HepG2 (cell line): Measurements from ENCODE around the gene DNAJC28. TPM values are rescaled to one million over a fixed set of nuclear protein-coding genes. Genes with fewer than 3 reads are reported as not detected.

Experiments used
- AGO1 ChIP-seq: fragments of 200-400 bp; formaldehyde crosslinking; IDR thresholded peaks from 2 replicates; pipeline ENCODE4 v1.6.1; 2017; ENCODE audit warnings: mild to moderate bottlenecking, low read depth, low read length, moderate library complexity; ENCODE audit not compliant: poor library complexity, severe bottlenecking
- CBX5 ChIP-seq: sonication (generic); formaldehyde crosslinking; IDR thresholded peaks from 2 replicates; pipeline ENCODE4 v1.4.0; 2020; ENCODE audit warnings: missing genetic modification reagents, borderline replicate concordance
- CEBPG ChIP-seq: IDR thresholded peaks from 2 replicates; pipeline ENCODE4 v1.6.1; 2016
- ETV6 ChIP-seq: sonication (generic); formaldehyde crosslinking; conservative IDR thresholded peaks from 2 replicates; pipeline ENCODE4 v1.4.0; 2020; ENCODE audit warnings: missing genetic modification reagents
- FOXC1 ChIP-seq: sonication (generic); formaldehyde crosslinking; IDR thresholded peaks from 2 replicates; pipeline ENCODE4 v1.8.0; 2022; ENCODE audit warnings: mild to moderate bottlenecking, missing genetic modification reagents, borderline replicate concordance
- GLI4 ChIP-seq: sonication (generic); formaldehyde crosslinking; IDR thresholded peaks from 2 replicates; pipeline ENCODE4 v1.5.1; 2020; ENCODE audit warnings: missing genetic modification reagents, mild to moderate bottlenecking, moderate library complexity, borderline replicate concordance
- IKZF4 ChIP-seq: sonication (generic); formaldehyde crosslinking; IDR thresholded peaks from 2 replicates; pipeline ENCODE4 v1.5.1; 2020; ENCODE audit warnings: borderline replicate concordance, mild to moderate bottlenecking, low read depth, missing genetic modification reagents; ENCODE audit errors: not compliant biosample characterization
- KDM3A ChIP-seq: IDR thresholded peaks from 2 replicates; pipeline ENCODE4 v1.6.1; 2018; ENCODE audit warnings: low read depth, missing compliant biosample characterization
- MED1 ChIP-seq: sonication (generic); formaldehyde crosslinking; IDR thresholded peaks from 2 replicates; pipeline ENCODE4 v1.4.0; 2020; ENCODE audit warnings: missing genetic modification reagents
- NBN ChIP-seq: fragments of 450-650 bp; conservative IDR thresholded peaks from 2 replicates; pipeline ENCODE4 v1.6.1; 2017
- NCOR1 ChIP-seq: fragments of 200-600 bp; sonication (generic); IDR thresholded peaks from 2 replicates; pipeline ENCODE4 v1.7.0; 2017; ENCODE audit warnings: antibody characterized with exemption, low read length, borderline replicate concordance
- SMAD1 ChIP-seq: sonication (generic); formaldehyde crosslinking; IDR thresholded peaks from 2 replicates; pipeline ENCODE4 v1.4.0; 2020; ENCODE audit warnings: missing genetic modification reagents, low read depth, mild to moderate bottlenecking, borderline replicate concordance
- SPEN ChIP-seq: sonication (generic); formaldehyde crosslinking; IDR thresholded peaks from 2 replicates; pipeline ENCODE4 v1.5.1; 2020; ENCODE audit warnings: low read depth, mild to moderate bottlenecking, missing genetic modification reagents
- YY1 ChIP-seq: IDR thresholded peaks from 2 replicates; pipeline ENCODE4 v1.6.1; 2011; ENCODE audit warnings: low read length, low read depth, moderate library complexity, mild to moderate bottlenecking; ENCODE audit not compliant: insufficient read depth, insufficient replicate concordance
- ZC3H13 ChIP-seq: sonication (generic); formaldehyde crosslinking; IDR thresholded peaks from 2 replicates; pipeline ENCODE4 v1.8.1; 2023; ENCODE audit warnings: mild to moderate bottlenecking, missing genetic modification reagents, moderate library complexity
- ZEB1 ChIP-seq: IDR thresholded peaks from 2 replicates; pipeline ENCODE4 v1.6.1; 2012; ENCODE audit warnings: mild to moderate bottlenecking, low read depth, inconsistent platforms; ENCODE audit not compliant: insufficient replicate concordance
- ZMYM4 ChIP-seq: sonication (generic); formaldehyde crosslinking; IDR thresholded peaks from 2 replicates; pipeline ENCODE4 v1.8.1; 2023; ENCODE audit warnings: mild to moderate bottlenecking, missing genetic modification reagents
- ZNF264 ChIP-seq: sonication (generic); formaldehyde crosslinking; IDR thresholded peaks from 2 replicates; pipeline ENCODE4 v1.4.0; 2020; ENCODE audit warnings: missing genetic modification reagents
- ZNF501 ChIP-seq: sonication (generic); formaldehyde crosslinking; IDR thresholded peaks from 2 replicates; pipeline ENCODE4 v1.5.1; 2020; ENCODE audit warnings: mild to moderate bottlenecking, moderate library complexity, missing genetic modification reagents
- ZNF547 ChIP-seq: sonication (generic); formaldehyde crosslinking; IDR thresholded peaks from 2 replicates; pipeline ENCODE4 v1.5.1; 2020; ENCODE audit warnings: mild to moderate bottlenecking, missing genetic modification reagents
- ZNF615 ChIP-seq: sonication (generic); formaldehyde crosslinking; IDR thresholded peaks from 2 replicates; pipeline ENCODE4 v1.5.0; 2020; ENCODE audit warnings: mild to moderate bottlenecking, missing genetic modification reagents, borderline replicate concordance
- ZNF777 ChIP-seq: sonication (generic); formaldehyde crosslinking; IDR thresholded peaks from 2 replicates; pipeline ENCODE4 v1.4.0; 2020; ENCODE audit warnings: missing genetic modification reagents
- ZNF83 ChIP-seq: sonication (generic); formaldehyde crosslinking; IDR thresholded peaks from 2 replicates; pipeline ENCODE4 v1.4.0; 2020; ENCODE audit warnings: missing genetic modification reagents, mild to moderate bottlenecking, borderline replicate concordance
- polyA plus RNA-seq, 8 experiments: library from polyadenylated mRNA; depleted of rRNA in 3 of 8; stranded (reverse) in 7 of 8; unstranded in 1 of 8; fragments of >200 nt; fragmentation: Illumina TruSeq in 4 of 8; extraction: Trizol in 4 of 8; gene quantifications; 2 replicates each; pipeline versions ENCODE4 v1.2.1 to v1.2.3, GENCODE V29; 2011 to 2016; ENCODE audit warnings: low read depth in 4 of 8, missing spikeins in 1 of 8, mixed read lengths in 1 of 8; ENCODE audit not compliant: insufficient read depth in 1 of 8
- total RNA-seq, 5 experiments: library from RNA; depleted of rRNA; stranded (reverse); fragments of >200 nt; fragmentation: Illumina TruSeq; extraction: Trizol; gene quantifications; 2 replicates each; pipeline ENCODE4 v1.2.3, GENCODE V29; 2016; ENCODE audit warnings: low read depth in 1 of 5
- TF ChIP-seq, protein P1 (sequence below): sonication (generic); formaldehyde crosslinking; IDR thresholded peaks from 2 replicates; pipeline ENCODE4 v1.4.0; 2020; ENCODE audit warnings: missing genetic modification reagents

DNAJC28 gene
- total and polyA plus RNA-seq, 2 of the 13 experiments (the other 11 are each of a cell fraction or from before 2014, with no cell fraction given) = 1.5 to 3.3 TPM

GRCh38 chr21:33491373-33492102, at the start of gene DNAJC28 (continued):
- TF ChIP-seq ZNF615 (CRISPR knock-in tag) (no peak), ZNF777 (CRISPR knock-in tag) (no peak), ZNF501 (CRISPR knock-in tag) (peak; percentile 92), YY1 (peak; percentile 35), ZC3H13 (CRISPR knock-in tag) (0 out of 2 replicates have a peak, but pooled peaks have one; percentile 41), GLI4 (CRISPR knock-in tag) (no peak), ZNF83 (CRISPR knock-in tag) (0 out of 2 replicates have a peak, but pooled peaks have one; percentile 60), NBN (no peak), ZNF264 (CRISPR knock-in tag) (0 out of 2 replicates have a peak, but pooled peaks have one; percentile 24), KDM3A (CRISPR knock-in tag) (0 out of 2 replicates have a peak, but pooled peaks have one; percentile 19), NCOR1 (no peak), ETV6 (no peak), ZNF547 (peak; percentile 77), CBX5 (peak; percentile 55; the same call in 1 of the 2 replicates), IKZF4 (no peak), ZMYM4 (peak; percentile 45; the same call in 1 of the 2 replicates), ZEB1 (peak; percentile 89), SPEN (CRISPR knock-in tag) (peak; percentile 65), SMAD1 (peak; percentile 72; the same call in 1 of the 2 replicates), AGO1 (peak; percentile 62), MED1 (CRISPR knock-in tag) (peak; percentile 32), FOXC1 (CRISPR knock-in tag) (0 out of 2 replicates have a peak, but pooled peaks have one; percentile 55), CEBPG (CRISPR knock-in tag) (peak; percentile 51)
- TF ChIP-seq, protein P1, sequence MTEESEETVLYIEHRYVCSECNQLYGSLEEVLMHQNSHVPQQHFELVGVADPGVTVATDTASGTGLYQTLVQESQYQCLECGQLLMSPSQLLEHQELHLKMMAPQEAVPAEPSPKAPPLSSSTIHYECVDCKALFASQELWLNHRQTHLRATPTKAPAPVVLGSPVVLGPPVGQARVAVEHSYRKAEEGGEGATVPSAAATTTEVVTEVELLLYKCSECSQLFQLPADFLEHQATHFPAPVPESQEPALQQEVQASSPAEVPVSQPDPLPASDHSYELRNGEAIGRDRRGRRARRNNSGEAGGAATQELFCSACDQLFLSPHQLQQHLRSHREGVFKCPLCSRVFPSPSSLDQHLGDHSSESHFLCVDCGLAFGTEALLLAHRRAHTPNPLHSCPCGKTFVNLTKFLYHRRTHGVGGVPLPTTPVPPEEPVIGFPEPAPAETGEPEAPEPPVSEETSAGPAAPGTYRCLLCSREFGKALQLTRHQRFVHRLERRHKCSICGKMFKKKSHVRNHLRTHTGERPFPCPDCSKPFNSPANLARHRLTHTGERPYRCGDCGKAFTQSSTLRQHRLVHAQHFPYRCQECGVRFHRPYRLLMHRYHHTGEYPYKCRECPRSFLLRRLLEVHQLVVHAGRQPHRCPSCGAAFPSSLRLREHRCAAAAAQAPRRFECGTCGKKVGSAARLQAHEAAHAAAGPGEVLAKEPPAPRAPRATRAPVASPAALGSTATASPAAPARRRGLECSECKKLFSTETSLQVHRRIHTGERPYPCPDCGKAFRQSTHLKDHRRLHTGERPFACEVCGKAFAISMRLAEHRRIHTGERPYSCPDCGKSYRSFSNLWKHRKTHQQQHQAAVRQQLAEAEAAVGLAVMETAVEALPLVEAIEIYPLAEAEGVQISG = peak; percentile 80
